Measurements from ENCODE around the gene OTUD5. TPM values are rescaled to one million over a fixed set of nuclear protein-coding genes. Genes with fewer than 3 reads are reported as not detected.

OTUD5 gene, protein sequence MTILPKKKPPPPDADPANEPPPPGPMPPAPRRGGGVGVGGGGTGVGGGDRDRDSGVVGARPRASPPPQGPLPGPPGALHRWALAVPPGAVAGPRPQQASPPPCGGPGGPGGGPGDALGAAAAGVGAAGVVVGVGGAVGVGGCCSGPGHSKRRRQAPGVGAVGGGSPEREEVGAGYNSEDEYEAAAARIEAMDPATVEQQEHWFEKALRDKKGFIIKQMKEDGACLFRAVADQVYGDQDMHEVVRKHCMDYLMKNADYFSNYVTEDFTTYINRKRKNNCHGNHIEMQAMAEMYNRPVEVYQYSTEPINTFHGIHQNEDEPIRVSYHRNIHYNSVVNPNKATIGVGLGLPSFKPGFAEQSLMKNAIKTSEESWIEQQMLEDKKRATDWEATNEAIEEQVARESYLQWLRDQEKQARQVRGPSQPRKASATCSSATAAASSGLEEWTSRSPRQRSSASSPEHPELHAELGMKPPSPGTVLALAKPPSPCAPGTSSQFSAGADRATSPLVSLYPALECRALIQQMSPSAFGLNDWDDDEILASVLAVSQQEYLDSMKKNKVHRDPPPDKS
- total RNA-seq: 76.2 and 76.7 TPM in 2 replicates

DNA sequence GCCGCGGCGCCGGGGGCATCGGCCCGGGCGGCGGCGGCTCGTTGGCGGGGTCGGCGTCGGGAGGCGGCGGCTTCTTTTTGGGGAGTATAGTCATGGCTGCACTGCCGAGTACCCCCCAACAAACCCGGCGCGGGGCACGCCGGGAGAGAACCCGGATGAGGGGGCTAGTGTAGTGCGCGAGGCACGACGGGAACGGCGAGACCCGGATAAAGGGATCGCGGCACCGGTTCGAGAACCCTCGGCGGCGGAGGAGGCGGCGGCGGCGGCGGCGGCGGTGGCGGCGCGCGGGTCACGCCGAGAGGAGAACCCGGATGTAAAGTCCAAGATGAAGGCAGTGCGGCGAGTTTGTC, at the start of gene OTUD5:
Gene OTUD5 (minus strand): TSS at position 131 of the 350 bp plus-strand sequence. CDS start 37 bp downstream, at position 94.
- peaks cover 27% of the 10 kb centered on the region for H3K36me3 Mint-ChIP-seq (ENCODE audit: low read depth)
- peak within 1 kb of the TSS; percentile 100 for H3K27ac Mint-ChIP-seq
- H3K27me3 Mint-ChIP-seq: no peaks in the 10 kb centered on the region
- H3K4me3 Mint-ChIP-seq: peak within 1 kb of the TSS; percentile 98
- DNase-seq: peak; percentile 92
- no peaks in the 10 kb centered on the region for H3K9me3 Mint-ChIP-seq
- H3K4me1 Mint-ChIP-seq: peaks cover 36% of the 10 kb centered on the region
- intact Hi-C loops (cut with micrococcal nuclease): loop anchor here (5.0 kb wide), 3 partner anchors 60 to 220 kb away; partner anchors contain the start of genes HDAC6, PQBP1 and TIMM17B

DNA sequence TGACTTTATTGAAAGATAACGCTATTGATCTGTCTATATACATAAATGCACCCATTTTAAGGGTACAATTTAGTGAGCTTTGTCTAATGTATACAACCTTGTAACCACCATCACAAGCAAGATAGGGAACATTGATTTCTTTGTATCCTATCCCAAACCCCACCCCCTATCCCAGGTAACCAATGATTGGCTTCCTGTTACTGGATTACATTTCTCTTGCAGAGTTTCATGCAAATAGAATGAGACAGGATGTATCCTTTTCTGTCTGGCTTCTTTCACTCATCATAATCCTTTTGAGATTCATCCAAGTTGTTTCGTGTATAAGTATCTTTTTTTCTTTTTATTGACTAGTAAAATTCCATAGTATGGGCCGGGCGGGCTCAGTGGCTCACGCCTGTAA, 46.3 kb upstream of the OTUD5 start:
- no peaks in the 10 kb centered on the region for H3K9me3 Mint-ChIP-seq
- H3K4me3 Mint-ChIP-seq: peak overlapping the region; percentile 62
- H3K27me3 Mint-ChIP-seq: no peaks in the 10 kb centered on the region
- H3K27ac Mint-ChIP-seq: peak overlapping the region; percentile 60
- intact Hi-C loops (cut with micrococcal nuclease): no loop called here
- no peak for DNase-seq
- peaks cover 18% of the 10 kb centered on the region for H3K36me3 Mint-ChIP-seq (ENCODE audit: low read depth)
- peaks cover 17% of the 10 kb centered on the region for H3K4me1 Mint-ChIP-seq

DNA sequence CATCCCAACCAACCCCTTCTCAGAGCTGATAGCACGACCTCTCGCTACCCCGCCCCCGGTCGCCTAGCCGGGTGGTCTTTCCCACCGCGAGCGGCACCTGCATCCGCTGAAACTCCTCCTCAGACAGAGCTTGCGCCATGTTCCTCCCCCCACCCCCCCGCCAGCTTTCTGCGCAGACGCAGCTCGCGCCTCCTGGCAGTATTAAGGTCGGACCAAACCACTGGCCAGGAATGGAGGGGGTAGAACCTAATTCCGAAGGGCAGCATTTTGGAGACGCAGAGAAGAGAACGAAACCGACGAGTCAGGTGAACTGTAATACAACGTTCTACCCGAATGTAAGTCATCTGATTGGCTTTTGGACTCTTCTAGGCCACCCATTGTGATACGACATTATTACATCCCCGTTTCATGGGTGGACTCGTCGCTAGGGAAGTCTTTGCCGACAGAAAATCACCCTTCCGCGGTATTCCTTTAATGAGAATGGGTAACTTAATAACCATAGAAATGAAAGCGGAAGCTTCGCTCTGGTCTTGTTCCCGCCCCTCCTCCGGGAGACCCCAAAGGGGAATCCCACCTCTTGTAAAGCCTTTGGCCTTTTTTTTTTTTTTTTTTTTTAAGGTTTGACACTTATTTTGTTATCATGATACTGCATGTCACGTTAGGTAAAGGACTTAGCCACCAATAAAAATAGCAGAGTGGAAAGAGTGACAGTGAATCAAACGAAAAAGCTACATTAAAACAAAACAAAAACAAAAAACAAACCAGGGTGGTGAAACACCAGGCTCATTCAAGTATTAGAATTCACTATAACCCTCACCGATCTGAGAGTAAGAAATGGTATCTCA, 44.9 kb upstream of the OTUD5 start, which contains the start of gene GRIPAP1:
Gene GRIPAP1 (minus strand): TSS at position 174 of the 845 bp plus-strand sequence. CDS start 35 bp downstream, at position 139.
- Mint-ChIP-seq H3K4me1 (peaks cover 28% of the 10 kb centered on the region), H3K9me3 (no peaks in the 10 kb centered on the region), H3K4me3 (peak within 1 kb of the TSS; percentile 99), H3K36me3 (ENCODE audit: low read depth) (peaks cover 30% of the 10 kb centered on the region), H3K27me3 (no peaks in the 10 kb centered on the region), H3K27ac (peak within 1 kb of the TSS; percentile 98)
- intact Hi-C loops (cut with micrococcal nuclease): loop anchor here (1.0 kb wide), 2 partner anchors 41 to 326 kb away; partner anchors contain the start of gene TFE3
- peak; percentile 92 for DNase-seq

DNA sequence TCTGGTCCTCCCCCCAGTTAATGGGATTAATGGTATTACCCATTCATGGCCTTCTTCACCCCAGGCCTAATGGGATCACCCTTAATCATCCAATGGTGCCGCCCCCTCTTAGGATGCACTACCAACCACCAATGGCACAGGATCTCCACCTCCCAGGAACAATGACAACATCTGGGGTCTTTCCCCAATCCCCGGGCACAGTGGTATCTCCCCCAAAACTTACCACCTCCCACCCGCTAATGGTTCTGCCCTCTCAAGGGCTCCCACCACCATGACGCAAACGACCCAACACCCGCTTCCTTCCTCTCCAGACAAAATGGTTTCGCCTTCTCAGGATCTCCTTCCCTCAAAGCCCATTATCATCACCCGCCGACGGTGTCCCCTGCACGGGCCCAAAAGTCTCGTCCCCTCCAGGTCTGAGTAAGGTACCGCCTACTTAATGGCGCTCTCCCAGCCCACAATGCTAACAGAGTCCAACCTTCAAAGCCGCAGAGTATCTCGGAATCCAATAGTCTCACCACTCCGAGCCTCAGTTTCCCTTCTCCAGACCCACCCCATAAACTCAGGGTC, 44.2 kb upstream of the OTUD5 start:
- Mint-ChIP-seq H3K27ac (peak overlapping the region; percentile 98), H3K27me3 (no peaks in the 10 kb centered on the region), H3K9me3 (no peaks in the 10 kb centered on the region), H3K4me1 (peaks cover 34% of the 10 kb centered on the region), H3K4me3 (peak overlapping the region; percentile 99), H3K36me3 (ENCODE audit: low read depth) (peaks cover 37% of the 10 kb centered on the region)
- intact Hi-C loops (cut with micrococcal nuclease): loop anchor here (1.0 kb wide), 3 partner anchors 42 to 325 kb away; partner anchors contain the start of gene TFE3
- DNase-seq: peak; percentile 82

DNA sequence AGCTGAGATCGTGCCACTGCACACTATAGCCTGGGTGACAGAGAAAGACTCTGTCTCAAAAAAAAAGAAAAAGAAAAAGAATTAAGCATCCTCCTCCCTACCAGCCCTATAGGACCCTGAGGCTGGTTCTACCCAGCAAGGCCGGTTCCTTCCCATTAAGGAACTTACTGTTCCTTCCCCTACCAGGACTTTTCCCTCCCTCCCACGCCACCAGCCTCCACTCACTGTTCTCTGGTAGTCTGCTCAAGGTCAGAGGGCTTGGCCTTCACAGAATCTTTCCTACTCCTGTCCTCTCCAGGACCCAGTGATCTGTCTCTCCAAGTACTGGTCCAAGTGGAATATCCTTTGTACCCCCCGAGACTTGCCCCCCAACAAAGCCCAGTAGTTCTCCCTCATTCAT, 43.2 kb upstream of the OTUD5 start:
- Mint-ChIP-seq H3K36me3 (ENCODE audit: low read depth) (peaks cover 40% of the 10 kb centered on the region), H3K27ac (no peak overlapping the region), H3K4me1 (peaks cover 35% of the 10 kb centered on the region), H3K4me3 (peak overlapping the region; percentile 99), H3K27me3 (no peaks in the 10 kb centered on the region), H3K9me3 (no peaks in the 10 kb centered on the region)
- intact Hi-C loops (cut with micrococcal nuclease): loop anchor here (1.0 kb wide), 1 partner anchor 42 kb away; no protein-coding TSS in a partner anchor
- DNase-seq: no peak

DNA sequence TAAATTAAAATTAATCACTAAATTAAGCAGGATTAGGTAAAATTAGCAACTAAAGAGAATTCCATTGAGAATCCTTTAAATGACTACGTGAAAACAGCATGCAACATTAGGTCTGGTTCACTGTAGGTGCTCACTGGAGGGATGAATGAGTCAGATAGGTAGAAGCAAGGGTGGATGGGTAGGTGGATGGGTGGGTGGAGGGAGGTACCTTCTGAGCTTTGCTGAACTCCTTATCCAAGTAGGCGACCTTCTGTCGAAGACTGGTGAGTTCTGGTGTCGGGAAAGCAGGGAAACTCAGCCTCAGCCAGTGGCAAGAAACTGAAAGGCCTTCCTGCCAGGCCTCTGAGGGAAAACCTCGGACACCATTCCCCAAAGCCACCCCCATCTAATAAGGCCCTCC, 41.6 kb upstream of the OTUD5 start:
- intact Hi-C loops (cut with micrococcal nuclease): no loop called here
- Mint-ChIP-seq H3K27me3 (no peaks in the 10 kb centered on the region), H3K4me1 (peaks cover 38% of the 10 kb centered on the region), H3K4me3 (no peak overlapping the region), H3K36me3 (ENCODE audit: low read depth) (peaks cover 51% of the 10 kb centered on the region), H3K27ac (no peak overlapping the region), H3K9me3 (no peaks in the 10 kb centered on the region)
- DNase-seq: no peak

DNA sequence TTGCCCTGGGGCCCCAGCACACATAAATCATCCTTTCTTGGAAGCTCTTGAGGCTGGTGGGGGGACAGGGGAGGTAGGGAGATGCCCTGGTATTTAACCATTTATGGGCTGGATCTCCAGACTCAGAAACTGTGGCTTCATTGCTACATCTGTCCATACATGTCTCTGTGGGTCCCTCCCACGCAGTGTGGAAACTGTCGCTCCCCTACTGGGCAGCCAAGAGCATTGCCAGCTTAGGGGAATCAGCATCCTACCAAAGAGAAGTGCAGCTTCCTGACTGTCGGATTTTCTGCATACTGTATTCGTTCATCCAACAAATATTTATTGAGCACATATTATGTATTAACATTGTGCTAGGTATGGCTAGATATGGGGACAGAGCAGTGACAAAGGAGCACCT, 41.0 kb upstream of the OTUD5 start:
- peaks cover 56% of the 10 kb centered on the region for H3K36me3 Mint-ChIP-seq (ENCODE audit: low read depth)
- H3K27ac Mint-ChIP-seq: peak overlapping the region; percentile 16
- H3K27me3 Mint-ChIP-seq: no peaks in the 10 kb centered on the region
- intact Hi-C loops (cut with micrococcal nuclease): no loop called here
- peaks cover 37% of the 10 kb centered on the region for H3K4me1 Mint-ChIP-seq
- DNase-seq: no peak
- no peaks in the 10 kb centered on the region for H3K9me3 Mint-ChIP-seq
- H3K4me3 Mint-ChIP-seq: peak overlapping the region; percentile 3

DNA sequence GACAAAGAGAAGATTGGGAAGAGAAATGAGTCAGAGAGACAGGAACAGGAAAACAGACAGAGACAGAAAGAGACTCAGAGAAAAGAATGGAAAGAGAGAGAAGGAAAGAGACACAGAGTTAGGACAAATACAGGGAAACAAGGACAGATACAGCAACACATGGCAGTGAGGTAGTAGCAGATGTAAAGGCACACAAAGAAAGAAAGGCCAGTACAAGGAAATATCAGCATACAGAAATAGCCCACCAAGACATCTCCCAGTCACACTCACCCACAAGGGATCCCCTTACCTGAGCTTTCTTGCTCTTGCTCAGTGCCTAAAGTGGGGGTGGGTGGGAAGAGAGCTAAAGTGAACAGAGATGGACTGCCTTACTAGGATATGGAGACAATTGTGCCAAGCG, 40.5 kb upstream of the OTUD5 start:
- intact Hi-C loops (cut with micrococcal nuclease): no loop called here
- Mint-ChIP-seq H3K36me3 (ENCODE audit: low read depth) (peaks cover 61% of the 10 kb centered on the region), H3K4me3 (peak overlapping the region; percentile 44), H3K9me3 (no peaks in the 10 kb centered on the region), H3K4me1 (peaks cover 37% of the 10 kb centered on the region), H3K27me3 (no peaks in the 10 kb centered on the region), H3K27ac (peak overlapping the region; percentile 73)
- no peak for DNase-seq

DNA sequence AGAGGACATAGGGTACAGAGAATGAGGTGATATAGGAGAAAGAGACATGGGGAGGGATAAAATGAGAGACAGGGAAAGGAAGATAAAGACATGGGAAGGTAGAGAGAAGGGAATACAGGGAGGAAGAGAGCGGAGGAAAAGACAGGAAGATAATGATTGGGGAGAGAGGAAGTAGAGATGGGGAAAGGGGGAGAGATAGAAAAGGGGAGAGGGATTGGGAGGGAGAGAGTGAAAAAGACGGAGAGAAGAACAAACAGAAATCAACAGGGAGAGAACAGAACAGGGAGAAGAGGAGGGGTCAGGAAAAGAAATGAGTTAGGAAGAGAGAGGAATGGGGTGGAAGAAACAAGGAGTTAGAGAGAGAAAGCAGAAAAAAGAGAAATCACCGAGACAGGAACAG, 40.0 kb upstream of the OTUD5 start:
- H3K4me1 Mint-ChIP-seq: peaks cover 37% of the 10 kb centered on the region
- H3K27me3 Mint-ChIP-seq: no peaks in the 10 kb centered on the region
- intact Hi-C loops (cut with micrococcal nuclease): no loop called here
- H3K27ac Mint-ChIP-seq: peak overlapping the region; percentile 73
- peak overlapping the region; percentile 44 for H3K4me3 Mint-ChIP-seq
- H3K36me3 Mint-ChIP-seq (ENCODE audit: low read depth): peaks cover 63% of the 10 kb centered on the region
- H3K9me3 Mint-ChIP-seq: no peaks in the 10 kb centered on the region
- DNase-seq: no peak

DNA sequence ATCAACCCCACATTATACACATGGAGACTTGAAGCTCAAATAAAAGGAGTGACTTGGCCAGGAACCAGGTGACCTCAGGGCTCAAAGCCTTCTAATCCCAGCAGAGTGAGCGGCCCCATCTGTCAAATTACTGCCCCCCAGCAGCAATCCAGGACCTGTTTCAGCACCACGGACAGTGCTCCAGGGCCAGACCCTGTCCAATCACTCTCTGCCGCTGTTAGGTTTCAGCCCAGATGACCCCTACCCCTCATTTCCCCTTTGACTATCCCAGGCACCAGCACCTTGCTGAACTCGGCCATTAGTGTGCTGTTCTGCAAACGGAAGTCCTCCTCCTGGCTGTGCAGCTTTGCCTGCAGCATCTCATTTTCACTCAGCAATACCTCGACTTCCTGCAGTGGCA, 39.6 kb upstream of the OTUD5 start:
- H3K9me3 Mint-ChIP-seq: no peaks in the 10 kb centered on the region
- peaks cover 37% of the 10 kb centered on the region for H3K4me1 Mint-ChIP-seq
- intact Hi-C loops (cut with micrococcal nuclease): no loop called here
- H3K4me3 Mint-ChIP-seq: no peak overlapping the region
- H3K27ac Mint-ChIP-seq: no peak overlapping the region
- no peaks in the 10 kb centered on the region for H3K27me3 Mint-ChIP-seq
- DNase-seq: no peak
- peaks cover 65% of the 10 kb centered on the region for H3K36me3 Mint-ChIP-seq (ENCODE audit: low read depth)

DNA sequence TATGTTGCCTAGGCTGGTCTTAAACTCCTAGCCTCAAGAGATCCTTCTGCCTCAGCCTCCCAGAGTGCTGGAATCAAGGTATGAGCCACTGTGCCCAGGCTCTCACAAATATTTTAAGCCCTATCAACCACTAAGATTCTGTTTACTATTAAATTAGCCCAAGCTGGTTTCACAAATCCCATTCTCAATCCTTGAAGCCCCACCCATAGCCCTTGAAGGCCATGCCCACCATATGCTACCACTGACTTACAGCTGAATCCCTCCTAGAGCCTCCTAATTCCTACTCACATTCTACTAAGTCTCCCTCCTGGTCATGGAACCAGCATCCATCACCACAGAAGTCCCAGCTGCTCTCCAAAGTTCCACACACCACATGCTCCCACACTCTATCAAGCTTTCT, 34.9 kb upstream of the OTUD5 start:
- H3K4me3 Mint-ChIP-seq: no peak overlapping the region
- intact Hi-C loops (cut with micrococcal nuclease): no loop called here
- H3K9me3 Mint-ChIP-seq: no peaks in the 10 kb centered on the region
- DNase-seq: no peak
- peaks cover 48% of the 10 kb centered on the region for H3K36me3 Mint-ChIP-seq (ENCODE audit: low read depth)
- H3K4me1 Mint-ChIP-seq: peaks cover 10% of the 10 kb centered on the region
- no peak overlapping the region for H3K27ac Mint-ChIP-seq
- H3K27me3 Mint-ChIP-seq: no peaks in the 10 kb centered on the region

DNA sequence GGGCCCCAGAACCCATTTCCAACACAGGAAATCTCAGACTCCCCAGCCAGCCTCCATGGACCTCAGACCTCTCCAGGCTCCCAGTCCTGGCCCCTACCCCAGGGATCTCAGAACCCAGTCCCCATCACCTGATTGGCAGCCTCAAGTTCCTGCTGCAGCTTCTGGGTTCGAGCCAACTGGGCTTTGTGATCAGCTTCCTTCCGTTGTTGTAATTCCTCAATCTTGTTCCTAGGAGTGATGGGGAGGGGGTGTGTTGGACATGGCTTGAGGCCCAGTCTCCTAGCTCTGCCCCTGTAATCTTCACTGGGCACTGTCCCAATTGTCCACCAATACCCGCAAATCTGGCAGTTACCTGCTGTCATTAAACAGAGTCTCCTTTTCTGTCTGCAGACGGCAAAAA, 32.1 kb upstream of the OTUD5 start:
- H3K4me3 Mint-ChIP-seq: no peak overlapping the region
- no peak overlapping the region for H3K27ac Mint-ChIP-seq
- DNase-seq: no peak
- H3K4me1 Mint-ChIP-seq: no peaks in the 10 kb centered on the region
- peaks cover 35% of the 10 kb centered on the region for H3K36me3 Mint-ChIP-seq (ENCODE audit: low read depth)
- no peaks in the 10 kb centered on the region for H3K9me3 Mint-ChIP-seq
- no peaks in the 10 kb centered on the region for H3K27me3 Mint-ChIP-seq
- intact Hi-C loops (cut with micrococcal nuclease): no loop called here

DNA sequence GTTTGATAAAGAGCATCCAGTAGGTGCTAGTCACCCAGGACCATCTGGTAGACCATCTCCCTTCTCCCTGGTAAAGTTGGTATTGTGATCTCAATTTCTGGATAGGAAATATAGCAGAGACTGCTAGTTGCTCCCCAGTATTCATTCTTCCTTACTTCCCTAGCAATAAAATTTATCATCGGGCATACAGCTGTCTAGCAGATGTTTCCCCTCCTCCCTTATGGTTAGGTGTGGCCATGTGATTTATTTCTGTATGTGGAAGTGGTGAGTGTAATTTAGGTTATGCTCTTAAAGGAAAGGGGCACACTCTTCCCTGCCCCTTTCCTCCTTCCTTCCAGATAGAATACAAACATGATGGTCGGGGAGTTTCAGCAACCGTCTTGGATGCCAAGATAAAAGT, 26.5 kb upstream of the OTUD5 start:
- intact Hi-C loops (cut with micrococcal nuclease): no loop called here

More for the DNA sequence above, 26.5 kb upstream of the OTUD5 start:
- Mint-ChIP-seq H3K27me3 (no peaks in the 10 kb centered on the region), H3K9me3 (no peaks in the 10 kb centered on the region), H3K4me3 (no peak overlapping the region), H3K27ac (no peak overlapping the region), H3K4me1 (no peaks in the 10 kb centered on the region), H3K36me3 (ENCODE audit: low read depth) (peaks cover 35% of the 10 kb centered on the region)
- DNase-seq: no peak

All from activated CD4-positive, alpha-beta T cell treated with anti-CD3 and anti-CD28 coated beads, Interleukin-2, amount 10 ng/mL, durations not matched to agents 24 days and 14 days (primary cell).